GM19240 (cell line): Measurements from ENCODE around the gene RFPL3.

Source experiments
- DNase-seq: peaks from one replicate; pipeline ENCODE4 v3.0.0; 2011; ENCODE audit warnings: low spot score; ENCODE audit not compliant: insufficient read length

Gene RFPL3

GRCh38 chr22:32410459-32410858 is 52.8 kb downstream of the RFPL3 start:
- no peak for DNase-seq
